HCT116 (cell line): ENCODE measurements around the gene CADPS. TPM values are rescaled to one million over a fixed set of nuclear protein-coding genes. Genes with fewer than 3 reads are reported as not detected.

Experiments used
- ATAC-seq: fragments of 200-7000 bp; cut with Tn5 transposase; 2 replicates; pipeline ENCODE4 v1.9.1; 2020; ENCODE audit warnings: mild to moderate bottlenecking, moderate library complexity
- BruUV-seq: library from RNA; stranded (reverse); fragments of 400-500 nt; replicated peaks from 2 replicates; lab custom pipeline; 2021; lab: Mats Ljungman, UMichigan
- CTCF ChIA-PET: fragments of 300-600 bp; sonication (Branson Sonifier 250); formaldehyde crosslinking; loops from one replicate; lab custom pipeline; 2021; ENCODE audit warnings: antibody characterized with exemption; lab: Charles Lee
- POLR2A ChIA-PET: fragments of 300-600, 350-600 bp; sonication (Branson Sonifier 250); formaldehyde crosslinking; loops from one replicate; lab custom pipeline; 2021; ENCODE audit warnings: antibody characterized with exemption; lab: Charles Lee
- RAD21 ChIA-PET, 2 experiments: fragments of 300-600 bp; sonication (Branson Sonifier 250); formaldehyde crosslinking; loops; one replicate each; lab custom pipeline; 2023; ENCODE audit warnings: low total read pairs in 2 of 2; ENCODE audit not compliant: uncharacterized antibody in 2 of 2, unreplicated experiment in 2 of 2, low non-redundant PET in 1 of 2; lab: Charles Lee
- DNase-seq: peaks from one replicate; pipeline ENCODE4 v3.0.0-alpha.2; 2010; ENCODE audit warnings: low read depth, low spot score
- H2AFZ ChIP-seq: fragments of 200-600 bp; shearing (Covaris generic), sonication (generic); 2 replicates; pipeline ENCODE4 v1.6.1; 2017; ENCODE audit warnings: low read depth, mixed run types, mixed read lengths, antibody characterized with exemption, low read length; ENCODE audit not compliant: poor library complexity, severe bottlenecking
- H3K27ac ChIP-seq: 2 replicates; pipeline ENCODE4 v1.5.1; 2012; ENCODE audit warnings: low read depth, low read length
- H3K27me3 ChIP-seq: fragments of 200-600 bp; sonication (generic); 2 replicates; pipeline ENCODE4 v1.6.1; 2016; ENCODE audit warnings: mixed run types, low read length, mixed read lengths; ENCODE audit not compliant: insufficient read depth
- H3K36me3 ChIP-seq, 2 experiments: fragments of 200-500 bp in 1 of 2; fragments of 200-600 bp in 1 of 2; sonication (Bioruptor generic) in 1 of 2; sonication (generic) in 1 of 2; 2 replicates each; pipeline versions ENCODE4 v1.5.1 to v1.6.1; 2014 to 2016; ENCODE audit warnings: low read length in 2 of 2, inconsistent platforms in 1 of 2, mixed read lengths in 1 of 2, mixed run types in 1 of 2; ENCODE audit not compliant: insufficient read depth in 2 of 2, control insufficient read depth in 1 of 2
- H3K4me1 ChIP-seq, 2 experiments: fragments of 200-600 bp in 1 of 2; sonication (generic) in 1 of 2; 2 replicates each; pipeline versions ENCODE4 v1.5.1 to v1.6.1; 2012 to 2017; ENCODE audit warnings: low read length in 2 of 2, inconsistent platforms in 1 of 2, mild to moderate bottlenecking in 1 of 2, mixed read lengths in 1 of 2, mixed run types in 1 of 2, moderate library complexity in 1 of 2; ENCODE audit not compliant: insufficient read depth in 2 of 2, control insufficient read depth in 1 of 2
- H3K4me2 ChIP-seq: fragments of 200-600 bp; sonication (generic); 2 replicates; pipeline ENCODE4 v1.6.1; 2017; ENCODE audit warnings: mixed run types, low read length, mixed read lengths
- H3K4me3 ChIP-seq, 2 experiments: fragments of 200-600 bp in 1 of 2; sonication (generic) in 1 of 2; replicated peaks in 1 of 2; 2 replicates each; pipeline ENCODE4 v1.5.1; 2011 to 2016; ENCODE audit warnings: low read length in 2 of 2, control low read depth in 1 of 2, low read depth in 1 of 2, mild to moderate bottlenecking in 1 of 2, mixed read lengths in 1 of 2, mixed run types in 1 of 2
- H3K79me2 ChIP-seq: fragments of 200-600 bp; sonication (generic); 2 replicates; pipeline ENCODE4 v1.6.1; 2017; ENCODE audit warnings: mild to moderate bottlenecking, mixed run types, low read length, moderate library complexity, mixed read lengths; ENCODE audit not compliant: insufficient read depth
- H3K9ac ChIP-seq: fragments of 200-600 bp; sonication (generic); 2 replicates; pipeline ENCODE4 v1.6.1; 2016; ENCODE audit warnings: low read length, mixed read lengths
- H3K9me2 ChIP-seq: fragments of 200-600 bp; sonication (generic), shearing (Covaris generic); 2 replicates; pipeline ENCODE4 v1.6.1; 2017; ENCODE audit warnings: mixed run types, mild to moderate bottlenecking, moderate library complexity; ENCODE audit not compliant: insufficient read depth
- H3K9me3 ChIP-seq, 2 experiments: fragments of 200-500 bp in 1 of 2; fragments of 200-600 bp in 1 of 2; sonication (Bioruptor generic) in 1 of 2; sonication (generic) in 1 of 2; 2 replicates each; pipeline ENCODE4 v1.6.1; 2014 to 2017; ENCODE audit warnings: low read length in 2 of 2, mixed read lengths in 2 of 2, inconsistent platforms in 1 of 2, low read depth in 1 of 2, mild to moderate bottlenecking in 1 of 2, mixed run types in 1 of 2, moderate library complexity in 1 of 2; ENCODE audit not compliant: control insufficient read depth in 1 of 2, insufficient read depth in 1 of 2
- H4K20me1 ChIP-seq: fragments of 200-600 bp; sonication (generic), shearing (Covaris generic); 2 replicates; pipeline ENCODE4 v1.6.1; 2017; ENCODE audit warnings: mixed run types, mild to moderate bottlenecking, moderate library complexity; ENCODE audit not compliant: insufficient read depth
- CTCF ChIP-seq, 3 experiments: fragments of 200-600 bp in 1 of 3; sonication (generic) in 1 of 3; IDR thresholded peaks in 2 of 3; conservative IDR thresholded peaks in 1 of 3; 2 replicates each; pipeline ENCODE4 v1.5.1; 2012 to 2017; ENCODE audit warnings: low read depth in 2 of 3, low read length in 2 of 3, antibody characterized with exemption in 1 of 3, borderline replicate concordance in 1 of 3, control low read depth in 1 of 3, mild to moderate bottlenecking in 1 of 3, mixed read lengths in 1 of 3, mixed run types in 1 of 3, moderate library complexity in 1 of 3; ENCODE audit not compliant: insufficient read depth in 1 of 3
- EGR1 ChIP-seq: IDR thresholded peaks from 2 replicates; pipeline ENCODE4 v1.6.1; 2012; ENCODE audit warnings: low read depth
- FOSL1 ChIP-seq: IDR thresholded peaks from 2 replicates; pipeline ENCODE4 v1.6.1; 2012; ENCODE audit warnings: low read depth
- JUND ChIP-seq: IDR thresholded peaks from 2 replicates; pipeline ENCODE4 v1.6.1; 2012
- POLR2AphosphoS5 ChIP-seq: IDR thresholded peaks from 2 replicates; pipeline ENCODE4 v1.6.1; 2011; ENCODE audit warnings: mild to moderate bottlenecking, low read depth, low read length, moderate library complexity
- REST ChIP-seq: IDR thresholded peaks from 2 replicates; pipeline ENCODE4 v1.6.1; 2012; ENCODE audit warnings: low read depth
- SP1 ChIP-seq: IDR thresholded peaks from 2 replicates; pipeline ENCODE4 v1.6.1; 2012; ENCODE audit warnings: low read depth
- SRF ChIP-seq: IDR thresholded peaks from 2 replicates; pipeline ENCODE4 v1.6.1; 2012; ENCODE audit warnings: low read depth
- intact Hi-C: fragments of 100-400 bp; cut with micrococcal nuclease; formaldehyde crosslinking; loops from 2 replicates; pipeline ENCODE4 v1.10.0; 2022
- total RNA-seq: library from RNA; stranded (reverse); gene quantifications from one replicate; pipeline ENCODE4 v1.2.1, GENCODE V29; 2021; ENCODE audit not compliant: unreplicated experiment

The CADPS gene
- total RNA-seq, 1 experiment from 2014 or later, result not detected

GRCh38 chr3:62811119-62811518, 64.1 kb downstream of the CADPS start:
- Histone ChIP-seq H2AFZ (no peak overlapping the region), H3K4me2 (no peak overlapping the region), H3K9me3 (no peaks in the 10 kb centered on the region), H3K4me1 (no peaks in the 10 kb centered on the region), H3K27ac (no peak overlapping the region), H4K20me1 (no peaks in the 10 kb centered on the region), H3K79me2 (no peaks in the 10 kb centered on the region), H3K27me3 (peaks cover 5% of the 10 kb centered on the region; the same call in 1 of the 2 replicates), H3K9me2 (no peaks in the 10 kb centered on the region), H3K36me3 (no peaks in the 10 kb centered on the region), H3K9ac (no peak overlapping the region), H3K4me3 (no peak overlapping the region)
- RAD21 ChIA-PET, result no interaction called here
- CTCF ChIA-PET, result no interaction called here
- no peak for ATAC-seq
- DNase-seq, result no peak
- intact Hi-C loops, result no loop called here
- TF ChIP-seq SP1 (no peak), EGR1 (no peak), JUND (no peak), FOSL1 (no peak), SRF (no peak), REST (no peak), CTCF (IDR thresholded peaks at IDR 0.05 in 2 of 3, conservative IDR thresholded peaks at IDR 0.05 in 1 of 3; ENCODE audit: borderline replicate concordance in 1 of 3, insufficient read depth in 1 of 3, low read depth in 2 of 3, low read length in 2 of 3) (no peak), POLR2AphosphoS5 (no peak)
- POLR2A ChIA-PET, result no interaction called here
- no TSS peak for BruUV-seq
